ENCODE data around the gene ARL6IP6.
"Not testable (repeated sequence)": the region's sequence is repeated elsewhere in the genome, so short reads cannot be mapped to it uniquely, and the experiment has no call there.

Gene ARL6IP6

GRCh38 chr2:152720794-152721193, 2.4 kb downstream of the ARL6IP6 start:
- DNase-seq (ENCODE audit: insufficient read length, low spot score) (no peak), FAIRE-seq (no peak)

- FAIRE-seq; DNase-seq (ENCODE audit: insufficient read length, low spot score): not testable (repeated sequence)
These were observed 4.2 kb downstream of the ARL6IP6 start for GRCh38 chr2:152722639-152723038.

GRCh38 chr2:152723918-152724317, 5.5 kb downstream of the ARL6IP6 start:
- no peak for FAIRE-seq
- no peak for DNase-seq (ENCODE audit: insufficient read length, low spot score)

- no peak for DNase-seq (ENCODE audit: insufficient read length, low spot score)
- no peak for FAIRE-seq
These were observed 11.4 kb downstream of the ARL6IP6 start for GRCh38 chr2:152729844-152730243.

- DNase-seq (ENCODE audit: insufficient read length, low spot score) (no peak), FAIRE-seq (peak; percentile 76)
These were observed 12.3 kb downstream of the ARL6IP6 start for GRCh38 chr2:152730591-152731333.

GRCh38 chr2:152737509-152737908, 19.1 kb downstream of the ARL6IP6 start:
- not testable (repeated sequence) for DNase-seq (ENCODE audit: insufficient read length, low spot score); FAIRE-seq

- FAIRE-seq: peak; percentile 40
- DNase-seq (ENCODE audit: insufficient read length, low spot score): no peak
These were observed 20.0 kb downstream of the ARL6IP6 start for GRCh38 chr2:152738438-152738837.

GRCh38 chr2:152739705-152740104, 21.3 kb downstream of the ARL6IP6 start:
- not testable (repeated sequence) for FAIRE-seq; DNase-seq (ENCODE audit: insufficient read length, low spot score)

- DNase-seq (ENCODE audit: insufficient read length, low spot score) (peak; percentile 4), FAIRE-seq (peak; percentile 57)
These were observed 22.4 kb downstream of the ARL6IP6 start for GRCh38 chr2:152740743-152741328.

GRCh38 chr2:152743002-152743401, 24.6 kb downstream of the ARL6IP6 start:
- FAIRE-seq: no peak
- peak; percentile 2 for DNase-seq (ENCODE audit: insufficient read length, low spot score)

- not testable (repeated sequence) for FAIRE-seq; DNase-seq (ENCODE audit: insufficient read length, low spot score)
These were observed 29.3 kb downstream of the ARL6IP6 start for GRCh38 chr2:152747751-152748150.

GRCh38 chr2:152755029-152755428, 36.6 kb downstream of the ARL6IP6 start:
- FAIRE-seq (no peak), DNase-seq (ENCODE audit: insufficient read length, low spot score) (no peak)

GRCh38 chr2:152759290-152760072, 41.1 kb downstream of the ARL6IP6 start:
- peak; percentile 74 for FAIRE-seq

GRCh38 chr2:152761214-152761613, 42.8 kb downstream of the ARL6IP6 start:
- DNase-seq (ENCODE audit: insufficient read length, low spot score) (no peak), FAIRE-seq (no peak)

More at GRCh38 chr2:152759290-152760072, 41.1 kb downstream of the ARL6IP6 start:
- DNase-seq (ENCODE audit: insufficient read length, low spot score): no peak

GRCh38 chr2:152762202-152762601, 43.8 kb downstream of the ARL6IP6 start:
- FAIRE-seq (no peak), DNase-seq (ENCODE audit: insufficient read length, low spot score) (no peak)

- not testable (repeated sequence) for DNase-seq (ENCODE audit: insufficient read length, low spot score); FAIRE-seq
These were observed 44.8 kb downstream of the ARL6IP6 start for GRCh38 chr2:152763208-152763607.

GRCh38 chr2:152763651-152764050, 45.2 kb downstream of the ARL6IP6 start:
- FAIRE-seq: no peak
- no peak for DNase-seq (ENCODE audit: insufficient read length, low spot score)

GRCh38 chr2:152766928-152767327, 48.5 kb downstream of the ARL6IP6 start:
- FAIRE-seq (no peak), DNase-seq (ENCODE audit: insufficient read length, low spot score) (no peak)

- no peak for DNase-seq (ENCODE audit: insufficient read length, low spot score)
- FAIRE-seq: no peak
These were observed 62.8 kb downstream of the ARL6IP6 start for GRCh38 chr2:152781175-152781574.

GRCh38 chr2:152782171-152782570, 63.8 kb downstream of the ARL6IP6 start:
- FAIRE-seq: no peak
- DNase-seq (ENCODE audit: insufficient read length, low spot score): no peak

GRCh38 chr2:152790883-152791282, 72.5 kb downstream of the ARL6IP6 start:
- DNase-seq (ENCODE audit: insufficient read length, low spot score) (no peak), FAIRE-seq (no peak)

Measured in GM19239 (cell line).